Activated T-helper 1 cell treated with anti-CD3 and anti-CD28 coated beads, Interleukin-12 subunit alpha, Interleukin-12 subunit beta, Interleukin-2, Interleukin-4 antibody, amounts not matched to agents 30 ng/mL and 10 ng/mL and 1 ng/mL, durations not matched to agents 14 hours and 24 hours and 36 hours (primary cell): Measurements from ENCODE around the gene EGF. TPM values are rescaled to one million over a fixed set of nuclear protein-coding genes. Genes with fewer than 3 reads are reported as not detected.

Source experiments
- DNase-seq: peaks from one replicate; pipeline ENCODE4 v3.0.0; 2021; ENCODE audit warnings: low spot score
- H3K27ac Mint-ChIP-seq: one replicate; pipeline ENCODE4 v1.8.0; 2021; ENCODE audit warnings: mild to moderate bottlenecking, mixed read lengths
- H3K27me3 Mint-ChIP-seq: one replicate; pipeline ENCODE4 v1.8.0; 2022; ENCODE audit warnings: mild to moderate bottlenecking, moderate library complexity, mixed read lengths; ENCODE audit not compliant: insufficient read depth
- H3K36me3 Mint-ChIP-seq: one replicate; pipeline ENCODE4 v1.8.0; 2021; ENCODE audit warnings: low read depth, mixed read lengths
- H3K4me1 Mint-ChIP-seq: one replicate; pipeline ENCODE4 v1.8.0; 2021; ENCODE audit warnings: low read depth, mixed read lengths
- H3K4me3 Mint-ChIP-seq: one replicate; pipeline ENCODE4 v1.8.0; 2021; ENCODE audit warnings: mild to moderate bottlenecking, moderate library complexity, mixed read lengths
- H3K9me3 Mint-ChIP-seq: one replicate; pipeline ENCODE4 v1.8.0; 2021; ENCODE audit warnings: mixed read lengths
- intact Hi-C: fragments of 100-400 bp; cut with micrococcal nuclease; formaldehyde crosslinking; loops from one replicate; pipeline ENCODE4 v1.15.1; 2024
- total RNA-seq: library from RNA; stranded (reverse); gene quantifications from 2 replicates; pipeline ENCODE4 v1.2.3, GENCODE V29; 2022

EGF gene
- total RNA-seq, 1 donor from 2014 or later: not detected

GRCh38 chr4:109976189-109976588, 63.5 kb downstream of the EGF start:
- intact Hi-C loops: loop anchor here (5.0 kb wide), 1 partner anchor 159 kb away; the partner anchor contains the start of gene GAR1
- peaks cover 6% of the 10 kb centered on the region for H3K4me1 Mint-ChIP-seq
- H3K27ac Mint-ChIP-seq: no peak overlapping the region
- no peak for DNase-seq
- no peak overlapping the region for H3K4me3 Mint-ChIP-seq
- H3K36me3 Mint-ChIP-seq: no peaks in the 10 kb centered on the region
- H3K27me3 Mint-ChIP-seq: peaks cover 31% of the 10 kb centered on the region
- H3K9me3 Mint-ChIP-seq: no peaks in the 10 kb centered on the region

GRCh38 chr4:109977854-109978501, 65.3 kb downstream of the EGF start:
- Mint-ChIP-seq H3K4me3 (no peak overlapping the region), H3K9me3 (no peaks in the 10 kb centered on the region), H3K36me3 (no peaks in the 10 kb centered on the region), H3K4me1 (peaks cover 5% of the 10 kb centered on the region), H3K27me3 (peaks cover 32% of the 10 kb centered on the region), H3K27ac (no peak overlapping the region)
- intact Hi-C loops: loop anchor here (1.0 to 5.0 kb wide), 2 partner anchors 161 to 556 kb away; partner anchors contain the start of gene GAR1
- DNase-seq: no peak

- no peak overlapping the region for H3K4me3 Mint-ChIP-seq
- intact Hi-C loops: loop anchor here (1.0 to 5.0 kb wide), 2 partner anchors 162 to 557 kb away; partner anchors contain the start of gene GAR1
- no peaks in the 10 kb centered on the region for H3K36me3 Mint-ChIP-seq
- peaks cover 27% of the 10 kb centered on the region for H3K27me3 Mint-ChIP-seq
- no peaks in the 10 kb centered on the region for H3K9me3 Mint-ChIP-seq
- DNase-seq: no peak
- no peaks in the 10 kb centered on the region for H3K4me1 Mint-ChIP-seq
- H3K27ac Mint-ChIP-seq: no peak overlapping the region
Measured at GRCh38 chr4:109978704-109979454, 66.2 kb downstream of the EGF start.

GRCh38 chr4:109979920-109980717, 67.4 kb downstream of the EGF start:
- Mint-ChIP-seq H3K4me1 (no peaks in the 10 kb centered on the region), H3K4me3 (no peak overlapping the region), H3K36me3 (no peaks in the 10 kb centered on the region), H3K9me3 (no peaks in the 10 kb centered on the region), H3K27ac (no peak overlapping the region), H3K27me3 (peaks cover 18% of the 10 kb centered on the region)
- DNase-seq: no peak
- intact Hi-C loops: loop anchor here (5.0 kb wide), 1 partner anchor 163 kb away; the partner anchor contains the start of gene GAR1

- H3K4me1 Mint-ChIP-seq: no peaks in the 10 kb centered on the region
- H3K9me3 Mint-ChIP-seq: no peaks in the 10 kb centered on the region
- DNase-seq: no peak
- H3K4me3 Mint-ChIP-seq: no peak overlapping the region
- H3K36me3 Mint-ChIP-seq: no peaks in the 10 kb centered on the region
- no peak overlapping the region for H3K27ac Mint-ChIP-seq
- H3K27me3 Mint-ChIP-seq: peaks cover 10% of the 10 kb centered on the region
- intact Hi-C loops: no loop called here
Measured at GRCh38 chr4:109981936-109982335, 69.3 kb downstream of the EGF start.

GRCh38 chr4:109982521-109982920, 69.8 kb downstream of the EGF start:
- no peak for DNase-seq
- Mint-ChIP-seq H3K27ac (no peak overlapping the region), H3K27me3 (peaks cover 10% of the 10 kb centered on the region), H3K4me3 (no peak overlapping the region), H3K4me1 (no peaks in the 10 kb centered on the region), H3K36me3 (no peaks in the 10 kb centered on the region), H3K9me3 (no peaks in the 10 kb centered on the region)
- intact Hi-C loops: no loop called here

GRCh38 chr4:109985993-109986974, 73.6 kb downstream of the EGF start:
- Mint-ChIP-seq H3K27me3 (peaks cover 3% of the 10 kb centered on the region), H3K4me1 (peaks cover 5% of the 10 kb centered on the region), H3K9me3 (no peaks in the 10 kb centered on the region), H3K4me3 (no peak overlapping the region), H3K36me3 (peaks cover under 1% of the 10 kb centered on the region), H3K27ac (no peak overlapping the region)
- intact Hi-C loops: no loop called here
- no peak for DNase-seq

- Mint-ChIP-seq H3K27me3 (peaks cover 5% of the 10 kb centered on the region), H3K36me3 (peaks cover 1% of the 10 kb centered on the region), H3K9me3 (no peaks in the 10 kb centered on the region), H3K27ac (no peak overlapping the region), H3K4me1 (peaks cover 10% of the 10 kb centered on the region), H3K4me3 (no peak overlapping the region)
- intact Hi-C loops: no loop called here
- no peak for DNase-seq
Measured at GRCh38 chr4:109989044-109989443, 76.4 kb downstream of the EGF start.

- Mint-ChIP-seq H3K4me1 (peaks cover 16% of the 10 kb centered on the region), H3K27ac (no peak overlapping the region), H3K9me3 (no peaks in the 10 kb centered on the region), H3K27me3 (peaks cover 5% of the 10 kb centered on the region), H3K4me3 (no peak overlapping the region), H3K36me3 (peaks cover 1% of the 10 kb centered on the region)
- intact Hi-C loops: no loop called here
- no peak for DNase-seq
Measured at GRCh38 chr4:109989618-109990017, 76.9 kb downstream of the EGF start.

- no peaks in the 10 kb centered on the region for H3K9me3 Mint-ChIP-seq
- intact Hi-C loops: no loop called here
- peaks cover 1% of the 10 kb centered on the region for H3K36me3 Mint-ChIP-seq
- H3K4me1 Mint-ChIP-seq: peaks cover 19% of the 10 kb centered on the region
- H3K27me3 Mint-ChIP-seq: peaks cover 5% of the 10 kb centered on the region
- no peak overlapping the region for H3K27ac Mint-ChIP-seq
- no peak for DNase-seq
- no peak overlapping the region for H3K4me3 Mint-ChIP-seq
Measured at GRCh38 chr4:109990261-109991257, 77.9 kb downstream of the EGF start.

- intact Hi-C loops: no loop called here
- H3K36me3 Mint-ChIP-seq: peaks cover 1% of the 10 kb centered on the region
- H3K27ac Mint-ChIP-seq: no peak overlapping the region
Measured at GRCh38 chr4:109993116-109993515, 80.4 kb downstream of the EGF start.

More at GRCh38 chr4:109993116-109993515, 80.4 kb downstream of the EGF start:
- Mint-ChIP-seq H3K4me3 (no peak overlapping the region), H3K27me3 (peaks cover 5% of the 10 kb centered on the region), H3K9me3 (no peaks in the 10 kb centered on the region), H3K4me1 (peaks cover 19% of the 10 kb centered on the region)
- DNase-seq: no peak
